ENCODE measurements around the gene MRPL51.
"Not testable (repeated sequence)": the region's sequence is repeated elsewhere in the genome, so short reads cannot be mapped to it uniquely, and the experiment has no call there.

The MRPL51 gene

DNA sequence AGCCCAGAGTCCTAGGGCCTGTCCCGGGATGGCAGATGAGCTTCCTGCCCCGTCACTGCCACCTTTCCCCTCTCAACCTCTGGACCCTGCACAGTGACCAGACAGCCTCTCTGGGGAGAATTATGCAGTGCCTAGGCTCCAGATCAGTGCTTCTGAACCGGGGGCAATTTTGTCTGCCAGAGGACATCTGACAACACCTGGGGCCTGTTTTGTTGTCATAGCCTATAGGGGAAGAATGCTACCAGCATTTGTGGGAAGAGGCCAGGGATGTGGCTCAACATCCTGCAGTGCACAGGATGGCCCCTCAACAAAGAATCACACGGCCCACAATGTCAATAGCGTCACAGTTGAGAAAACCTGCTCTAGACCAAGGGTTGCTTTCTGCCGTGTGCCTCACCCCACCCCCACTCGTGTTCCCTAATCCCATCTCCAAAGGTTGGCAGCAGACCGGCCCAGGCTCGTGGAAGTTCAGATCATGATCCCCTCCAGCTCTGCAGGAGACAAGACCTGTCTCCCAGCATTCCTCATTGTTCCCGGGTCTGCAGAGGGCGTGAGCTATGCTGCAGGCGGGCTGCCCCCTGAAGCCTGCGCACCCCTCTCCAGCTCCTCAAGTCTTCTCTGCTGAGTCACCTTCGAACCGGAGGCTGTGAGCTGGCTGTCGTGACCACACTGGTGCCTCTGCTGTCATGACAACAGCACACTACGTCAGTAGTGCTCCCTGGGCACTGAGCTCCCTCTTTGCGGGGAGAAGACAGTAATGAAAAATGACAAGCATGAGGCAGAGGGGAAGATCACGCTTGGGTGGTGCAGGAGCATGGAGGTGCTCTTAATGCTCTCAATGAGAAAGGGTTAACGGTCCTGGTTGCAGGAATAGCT, 39.2 kb upstream of the MRPL51 start:
- peak; percentile 91 for DNase-seq (ENCODE audit: low spot score)

- no peak for DNase-seq (ENCODE audit: low spot score)
Measured at GRCh38 chr12:6530576-6531260, 37.7 kb upstream of the MRPL51 start.

- no peak for DNase-seq (ENCODE audit: low spot score)
Measured at GRCh38 chr12:6529291-6529737, 36.3 kb upstream of the MRPL51 start.

GRCh38 chr12:6528539-6529235, 35.6 kb upstream of the MRPL51 start:
- no peak for DNase-seq (ENCODE audit: low spot score)

DNA sequence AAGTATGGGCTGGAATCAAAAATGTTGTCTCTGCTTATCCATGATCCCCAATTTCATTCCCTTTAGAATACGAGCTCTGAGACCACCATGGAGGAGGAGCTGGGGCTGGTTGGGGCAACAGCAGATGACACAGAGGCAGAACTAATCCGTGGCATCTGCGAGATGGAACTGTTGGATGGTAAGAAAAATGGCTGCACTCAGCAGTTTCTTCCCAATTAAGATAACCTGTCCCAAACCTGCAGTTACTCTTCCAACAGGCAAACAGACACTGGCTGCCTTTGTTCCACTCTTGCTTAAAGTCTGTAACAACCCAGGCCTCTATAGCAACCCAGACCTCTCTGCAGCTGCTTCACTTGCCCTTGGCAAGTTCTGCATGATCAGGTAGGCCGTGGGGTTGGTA, 34.6 kb upstream of the MRPL51 start:
- no peak for DNase-seq (ENCODE audit: low spot score)

- DNase-seq (ENCODE audit: low spot score) = no peak
Measured at GRCh38 chr12:6526766-6527525, 33.9 kb upstream of the MRPL51 start.

GRCh38 chr12:6526201-6526600, 33.1 kb upstream of the MRPL51 start:
- DNase-seq (ENCODE audit: low spot score) = no peak

DNA sequence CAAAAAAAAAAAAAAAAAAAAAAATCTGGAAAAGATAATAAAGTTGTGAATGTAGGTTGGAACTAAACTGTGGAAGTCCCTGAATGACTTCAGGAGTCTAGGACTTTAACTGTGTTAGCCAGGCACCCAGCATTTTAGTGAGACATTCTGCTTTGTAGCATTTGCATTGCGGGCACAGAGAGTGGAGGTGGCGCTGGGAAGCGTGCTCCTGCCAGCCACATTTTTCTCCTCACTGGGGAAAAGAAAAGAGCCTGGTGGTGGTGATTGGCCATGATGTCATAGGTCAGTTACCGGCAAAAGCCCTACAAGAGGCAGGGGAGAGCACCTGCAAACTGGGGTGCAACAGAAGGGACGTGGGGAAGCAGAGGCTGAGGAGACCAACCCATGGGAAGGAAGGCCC, 31.6 kb upstream of the MRPL51 start:
- no peak for DNase-seq (ENCODE audit: low spot score)

- no peak for DNase-seq (ENCODE audit: low spot score)
Measured at GRCh38 chr12:6523708-6524107, 30.6 kb upstream of the MRPL51 start.

DNA sequence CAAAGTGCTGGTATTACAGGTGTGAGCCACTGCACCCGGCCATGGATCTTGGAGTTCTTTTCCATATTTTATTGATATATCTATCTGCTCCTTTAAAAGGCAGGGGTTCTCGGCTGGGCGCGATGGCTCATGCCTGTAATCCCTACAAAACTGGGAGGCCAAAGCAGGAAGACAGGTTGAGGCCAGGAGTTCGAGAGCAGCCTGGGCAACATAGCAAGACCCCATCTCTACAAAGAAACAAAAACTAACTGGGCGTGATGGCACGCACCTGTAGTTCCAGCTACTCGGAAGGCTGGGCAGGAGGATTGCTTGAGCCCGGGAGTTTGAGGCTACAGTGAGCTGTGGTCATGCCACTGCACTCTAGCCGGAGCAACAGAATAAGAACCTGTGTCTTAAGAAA, 29.1 kb upstream of the MRPL51 start:
- no peak for DNase-seq (ENCODE audit: low spot score)

DNA sequence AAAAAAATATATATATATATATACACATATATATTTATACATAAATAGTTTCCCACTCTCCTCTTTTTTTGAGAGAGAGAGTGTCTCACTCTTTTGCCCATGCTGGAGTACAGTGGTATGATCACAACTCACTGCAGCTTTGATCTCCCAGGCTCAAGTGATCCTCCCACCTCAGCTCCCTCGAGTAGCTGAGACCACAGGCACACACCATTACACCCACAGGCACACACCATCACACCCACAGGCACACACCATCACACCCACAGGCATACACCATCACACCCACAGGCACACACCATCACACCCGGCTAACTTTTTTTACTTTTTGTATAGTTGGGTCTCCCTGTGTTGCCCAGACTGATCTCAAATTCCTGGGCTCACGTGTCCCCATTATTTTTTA, 27.1 kb upstream of the MRPL51 start:
- no peak for DNase-seq (ENCODE audit: low spot score)

DNA sequence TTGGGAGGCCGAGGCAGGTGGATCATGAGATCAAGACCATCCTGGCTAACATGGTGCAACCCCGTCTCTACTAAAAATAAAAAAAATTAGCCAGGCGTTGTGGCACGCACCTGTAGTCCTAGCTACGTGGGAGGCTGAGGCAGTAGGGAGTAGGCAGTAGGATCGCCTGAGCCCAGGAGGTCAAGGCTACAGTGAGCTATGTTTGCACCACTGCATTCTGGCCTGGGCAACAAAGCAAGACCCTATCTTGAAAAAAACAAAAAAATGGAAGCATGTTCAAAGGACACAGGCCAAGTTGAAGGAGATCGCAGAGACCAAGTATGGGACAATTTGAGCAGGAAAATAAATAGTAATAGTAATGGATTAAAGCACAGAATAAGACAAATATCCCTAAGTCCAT, 15.0 kb upstream of the MRPL51 start:
- no peak for DNase-seq (ENCODE audit: low spot score)

DNA sequence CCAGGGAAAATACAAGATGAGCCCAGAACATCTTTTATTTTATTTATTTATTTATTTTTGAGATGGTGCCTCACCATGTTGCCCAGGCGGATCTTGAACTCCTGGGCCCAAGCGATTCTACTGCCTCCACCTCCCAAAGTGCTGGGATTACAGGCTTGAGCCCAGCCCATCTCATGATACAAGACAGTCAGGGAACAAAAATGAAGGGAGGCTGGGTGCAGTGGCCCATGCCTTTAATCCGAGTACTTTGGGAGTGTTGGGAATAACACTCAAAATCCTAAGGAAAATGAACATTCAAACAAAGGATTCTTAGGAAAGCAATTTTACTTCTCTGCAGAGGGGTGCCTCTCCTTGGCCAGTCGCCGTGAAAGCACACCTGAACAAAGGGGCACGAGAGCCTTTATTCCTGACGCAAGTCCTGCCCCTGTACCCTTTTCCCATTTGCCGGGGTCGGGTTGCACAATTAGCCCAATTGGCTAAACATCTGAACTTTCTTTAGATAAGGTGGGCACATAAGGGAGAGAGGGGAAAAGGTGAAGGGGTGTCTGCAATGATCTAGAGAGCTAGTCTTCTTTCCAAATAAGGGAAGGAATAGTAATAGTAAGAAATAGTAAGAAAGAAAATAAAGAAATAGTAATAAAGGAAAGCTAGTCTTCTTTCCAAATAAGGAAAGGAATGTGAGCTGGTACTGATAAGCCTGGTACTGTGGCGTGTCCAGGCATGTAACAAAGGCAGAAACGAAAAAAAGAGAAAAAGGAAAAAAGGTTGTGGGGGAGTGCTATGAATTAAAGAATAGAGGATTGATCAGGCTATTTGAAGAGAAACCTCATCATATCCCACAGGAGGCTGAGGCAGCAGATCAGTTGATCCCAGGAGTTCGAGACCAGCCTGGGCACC, 14.3 kb upstream of the MRPL51 start:
- DNase-seq (ENCODE audit: low spot score) = no peak

- no peak for DNase-seq (ENCODE audit: low spot score)
Measured at GRCh38 chr12:6500466-6500865, 7.4 kb upstream of the MRPL51 start.

DNA sequence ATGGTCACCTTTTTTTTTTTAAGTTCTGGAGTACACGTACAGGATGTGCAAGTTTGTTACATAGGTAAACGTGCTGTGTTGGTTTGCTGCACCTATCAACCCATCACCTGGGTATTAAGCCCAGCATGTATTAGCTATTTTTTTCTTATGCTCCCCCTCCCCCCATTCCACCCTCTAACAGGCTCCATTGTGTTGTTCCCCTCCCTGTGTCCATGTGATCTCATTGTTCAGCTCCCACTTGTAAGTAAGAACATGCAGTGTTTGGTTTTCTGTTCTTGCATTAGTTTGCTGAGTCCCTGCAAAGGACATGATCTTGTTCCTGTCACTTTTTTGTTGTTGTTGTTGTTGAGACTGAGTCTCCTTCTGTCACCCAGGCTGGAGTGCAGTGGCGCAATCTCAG, 4.2 kb upstream of the MRPL51 start:
- not testable (repeated sequence) for DNase-seq (ENCODE audit: low spot score)

GRCh38 chr12:6494968-6495367, 1.9 kb upstream of the MRPL51 start:
- DNase-seq (ENCODE audit: low spot score) = no peak

DNA sequence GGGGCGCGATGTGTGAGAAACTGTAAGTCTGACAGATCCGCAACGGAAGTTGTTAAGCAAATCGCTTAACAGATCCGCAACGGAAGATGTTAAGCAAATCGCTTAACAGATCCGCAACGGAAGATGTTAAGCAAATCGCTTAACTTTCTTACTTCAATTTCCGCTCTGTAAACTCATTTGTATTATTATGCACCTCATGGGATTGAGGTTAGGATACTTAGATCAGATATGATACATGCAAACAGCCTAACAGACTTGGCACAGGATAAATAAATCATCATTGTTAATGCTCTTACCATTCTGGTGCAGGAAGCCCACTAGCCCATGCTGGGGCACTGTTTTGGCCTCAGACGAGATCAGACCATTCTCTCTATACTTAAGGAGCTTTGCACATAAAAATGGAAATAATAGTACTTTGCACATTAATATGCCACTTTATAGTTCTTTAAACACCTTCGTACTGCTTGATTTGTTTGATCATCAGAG, 1.2 kb upstream of the MRPL51 start:
- no peak for DNase-seq (ENCODE audit: low spot score)

DNA sequence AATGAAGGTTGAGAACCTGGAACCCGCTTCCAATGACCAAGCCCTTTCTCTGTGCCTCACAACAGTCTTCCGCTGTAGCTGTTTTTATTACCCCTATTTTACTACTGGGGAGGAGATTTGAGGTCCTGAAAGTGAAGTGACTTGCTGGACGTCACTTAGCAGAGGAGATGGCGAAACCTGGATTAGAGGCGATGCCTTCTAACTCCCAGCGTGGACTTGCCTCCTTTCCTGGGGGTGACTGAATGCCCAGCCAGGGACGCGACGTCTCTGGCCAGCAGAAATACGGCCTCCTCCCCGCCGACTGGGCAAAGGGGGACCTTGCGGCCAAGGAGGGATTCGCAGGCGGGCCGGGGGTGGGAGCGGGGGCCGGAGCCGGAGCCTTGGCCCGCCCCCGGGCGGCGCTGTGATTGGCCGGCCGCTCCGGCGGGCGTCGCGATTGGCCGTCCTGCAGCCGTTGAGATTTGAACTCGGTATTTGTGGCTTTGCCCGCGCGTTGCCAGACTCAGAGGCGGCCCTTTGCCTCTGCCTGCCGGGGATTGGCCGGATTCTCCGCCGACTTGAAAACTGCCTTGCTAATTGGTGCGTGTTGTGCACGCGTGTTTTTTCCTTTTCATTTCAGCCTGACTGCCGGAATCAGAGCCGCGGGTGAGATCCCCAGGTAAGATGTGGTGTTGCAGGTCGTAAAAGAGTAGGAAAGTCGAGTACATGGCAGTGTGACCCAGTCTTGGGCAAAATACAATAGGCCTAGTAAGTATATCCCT, 615 bp upstream of the MRPL51 start, which contains the start of gene NCAPD2:
TSS of gene NCAPD2 (plus strand) at position 606 of the 761 bp plus-strand sequence. CDS start 997 bp downstream, outside the sequence.
- peak; percentile 96 for DNase-seq (ENCODE audit: low spot score)

GRCh38 chr12:6490673-6491072, 2.4 kb downstream of the MRPL51 start:
- not testable (repeated sequence) for DNase-seq (ENCODE audit: low spot score)

DNA sequence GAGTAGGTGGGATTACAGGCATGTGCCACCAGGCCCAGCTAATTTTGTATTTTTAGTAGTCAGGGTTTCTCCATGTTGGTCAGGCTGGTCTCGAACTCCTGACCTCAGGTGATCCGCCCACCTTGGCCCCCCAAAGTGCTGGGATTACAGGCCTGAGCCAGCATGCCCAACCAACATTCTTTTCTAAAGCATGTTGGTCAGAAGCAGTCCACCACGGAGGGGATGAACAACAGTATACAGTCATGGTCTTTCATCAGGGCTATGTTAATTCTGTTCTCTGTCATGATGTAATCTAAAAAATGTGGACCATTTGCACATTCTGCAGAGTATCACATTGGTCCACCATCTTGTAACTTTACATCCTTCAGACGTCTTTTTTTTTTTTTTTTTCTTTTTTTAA, 3.6 kb downstream of the MRPL51 start:
- no peak for DNase-seq (ENCODE audit: low spot score)
